NCI-H1694 treated with DMSO at 0.1 percent for 48 hours (cell line): Measurements from ENCODE around the gene SBF1.
"Not testable (repeated sequence)": the region's sequence is repeated elsewhere in the genome, so short reads cannot be mapped to it uniquely, and the experiment has no call there.

Experiments
- DNase-seq: peaks from one replicate; lab custom pipeline; 2025; lab: John Stamatoyannopoulos, UW

Gene SBF1

GRCh38 chr22:50474710-50475651 lies at the start of gene SBF1:
Gene SBF1, minus strand, starts transcription at chr22:50475035. Its CDS starts 195 bp downstream, at chr22:50474840.
- peak; percentile 63 for DNase-seq

GRCh38 chr22:50523806-50524675 lies 49.2 kb upstream of the SBF1 start:
- DNase-seq, result no peak

- DNase-seq, result no peak
Observed at GRCh38 chr22:50523458-50523805, 48.6 kb upstream of the SBF1 start.

- DNase-seq, result no peak
Observed at GRCh38 chr22:50522806-50523438, 48.1 kb upstream of the SBF1 start.

GRCh38 chr22:50522208-50522805 lies 47.5 kb upstream of the SBF1 start:
- no peak for DNase-seq

GRCh38 chr22:50521710-50522109 lies 46.9 kb upstream of the SBF1 start:
- no peak for DNase-seq

GRCh38 chr22:50520826-50521453 lies 46.1 kb upstream of the SBF1 start:
- no peak for DNase-seq

- DNase-seq, result not testable (repeated sequence)
Observed at GRCh38 chr22:50520184-50520583, 45.3 kb upstream of the SBF1 start.

- DNase-seq, result no peak
Observed at GRCh38 chr22:50519151-50519550, 44.3 kb upstream of the SBF1 start.

GRCh38 chr22:50518606-50519005 lies 43.8 kb upstream of the SBF1 start:
- no peak for DNase-seq

GRCh38 chr22:50517495-50518260 lies 42.8 kb upstream of the SBF1 start:
- no peak for DNase-seq

- DNase-seq, result no peak
Observed at GRCh38 chr22:50516891-50517290, 42.1 kb upstream of the SBF1 start.

- DNase-seq, result no peak
Observed at GRCh38 chr22:50516068-50516467, 41.2 kb upstream of the SBF1 start.

GRCh38 chr22:50513175-50513574 lies 38.3 kb upstream of the SBF1 start:
- DNase-seq, result no peak

GRCh38 chr22:50508897-50509296 lies 34.1 kb upstream of the SBF1 start:
- DNase-seq, result no peak

- DNase-seq, result peak; percentile 94
Observed at GRCh38 chr22:50507991-50508884, 33.4 kb upstream of the SBF1 start, which contains the start of gene NCAPH2. Gene NCAPH2, plus strand, starts transcription at chr22:50508224. Its CDS starts 114 bp downstream, at chr22:50508338.

GRCh38 chr22:50507421-50507990 lies 32.7 kb upstream of the SBF1 start, which contains the start of gene LMF2:
Gene LMF2, minus strand, starts transcription at chr22:50507702. Its CDS starts 27 bp downstream, at chr22:50507675.
- DNase-seq, result peak; percentile 59

GRCh38 chr22:50506611-50507420 lies 32.0 kb upstream of the SBF1 start:
- DNase-seq, result peak; percentile 28
